GM23338 (cell line): ENCODE results near the gene IL12B.

Experiments used
- CREB1 ChIP-seq: fragments of 250-450 bp; sonication (Bioruptor Pico); IDR thresholded peaks from 2 replicates; pipeline ENCODE4 v1.5.0; 2020; ENCODE audit warnings: low read depth, mild to moderate bottlenecking, moderate library complexity
- CTCF ChIP-seq, 2 experiments: fragments of 200-600 bp in 1 of 2; sonication (generic) in 1 of 2; conservative IDR thresholded peaks; 2 replicates each; pipeline versions ENCODE4 v1.5.1 to v1.6.1; 2016 to 2017; ENCODE audit warnings: antibody characterized with exemption in 2 of 2, low read depth in 2 of 2, mild to moderate bottlenecking in 2 of 2, moderate library complexity in 1 of 2
- EZH2 ChIP-seq: fragments of 200-600 bp; sonication (generic); IDR thresholded peaks from one replicate; pipeline ENCODE4 v1.8.0; 2017; ENCODE audit warnings: antibody characterized with exemption, mild to moderate bottlenecking, low read depth; ENCODE audit not compliant: unreplicated experiment
- EZH2phosphoT487 ChIP-seq: fragments of 200-600 bp; sonication (generic); IDR thresholded peaks from one replicate; pipeline ENCODE4 v1.8.1; 2018; ENCODE audit warnings: antibody characterized with exemption; ENCODE audit not compliant: unreplicated experiment
- NANOG ChIP-seq: IDR thresholded peaks from 2 replicates; pipeline ENCODE4 v1.6.1; 2016; ENCODE audit warnings: antibody characterized with exemption, borderline replicate concordance
- POLR2AphosphoS5 ChIP-seq: IDR thresholded peaks from 2 replicates; pipeline ENCODE4 v1.6.1; 2016; ENCODE audit warnings: antibody characterized with exemption, low read depth
- REST ChIP-seq: IDR thresholded peaks from one replicate; pipeline ENCODE4 v1.6.1; 2018; ENCODE audit warnings: antibody characterized with exemption; ENCODE audit not compliant: unreplicated experiment
- STAT1 ChIP-seq: IDR thresholded peaks from one replicate; pipeline ENCODE4 v1.6.1; 2016; ENCODE audit warnings: antibody characterized with exemption; ENCODE audit not compliant: unreplicated experiment
- ZNF114 ChIP-seq: fragments of 250-450 bp; sonication (Bioruptor Pico); IDR thresholded peaks from 2 replicates; pipeline ENCODE4 v1.5.0; 2020; ENCODE audit warnings: mild to moderate bottlenecking, moderate library complexity
- TF ChIP-seq, protein P1 (sequence below): IDR thresholded peaks from 2 replicates; pipeline ENCODE4 v1.6.1; 2016; ENCODE audit warnings: antibody characterized with exemption

DNA sequence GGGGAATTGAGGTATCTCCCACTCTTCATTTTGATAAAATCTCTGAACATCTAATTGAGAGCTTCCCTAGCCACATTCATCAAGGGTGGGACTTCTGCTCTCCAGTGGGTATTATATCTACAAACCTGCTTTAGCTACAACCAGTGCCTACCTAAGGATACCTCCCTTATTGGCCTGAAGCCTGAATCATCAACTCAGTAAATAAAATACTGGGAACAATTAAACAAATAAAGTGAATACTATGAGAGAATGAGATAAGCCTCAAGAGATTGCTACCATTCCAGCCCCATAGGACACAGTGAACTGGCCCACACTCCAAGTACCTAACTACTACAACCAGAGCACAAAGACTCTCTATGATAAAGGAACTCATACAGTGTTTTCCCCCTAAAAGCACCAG lies 47.4 kb upstream of the IL12B start:
- no peak for TF ChIP-seq CTCF (conservative IDR thresholded peaks at IDR 0.05; ENCODE audit: low read depth in 2 of 2)
- no peak for TF ChIP-seq POLR2AphosphoS5
- no peak for TF ChIP-seq EZH2
- TF ChIP-seq NANOG, result no peak
- no peak for TF ChIP-seq CREB1
- TF ChIP-seq REST, result no peak
- TF ChIP-seq ZNF114 (CRISPR knock-in tag), result no peak
- TF ChIP-seq, protein P1, sequence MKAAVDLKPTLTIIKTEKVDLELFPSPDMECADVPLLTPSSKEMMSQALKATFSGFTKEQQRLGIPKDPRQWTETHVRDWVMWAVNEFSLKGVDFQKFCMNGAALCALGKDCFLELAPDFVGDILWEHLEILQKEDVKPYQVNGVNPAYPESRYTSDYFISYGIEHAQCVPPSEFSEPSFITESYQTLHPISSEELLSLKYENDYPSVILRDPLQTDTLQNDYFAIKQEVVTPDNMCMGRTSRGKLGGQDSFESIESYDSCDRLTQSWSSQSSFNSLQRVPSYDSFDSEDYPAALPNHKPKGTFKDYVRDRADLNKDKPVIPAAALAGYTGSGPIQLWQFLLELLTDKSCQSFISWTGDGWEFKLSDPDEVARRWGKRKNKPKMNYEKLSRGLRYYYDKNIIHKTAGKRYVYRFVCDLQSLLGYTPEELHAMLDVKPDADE, result no peak
- no peak for TF ChIP-seq EZH2phosphoT487
- TF ChIP-seq STAT1, result no peak
